ENCODE measurements around the gene ZNF784. TPM values are rescaled to one million over a fixed set of nuclear protein-coding genes. Genes with fewer than 3 reads are reported as not detected.

The ZNF784 gene
- total RNA-seq, 3 donors from 2014 or later = 2.6 to 6.7 (median 4.9) TPM

- Histone ChIP-seq H3K27me3 (no peaks in the 10 kb centered on the region), H3K4me3 (peak overlapping the region; percentile 88 to 98 (median 96)), H3K36me3 (no peaks in the 10 kb centered on the region), H3K27ac (peak overlapping the region; percentile 86 to 92), H3K9me3 (no peaks in the 10 kb centered on the region), H3K4me1 (peaks cover 9 to 11% of the 10 kb centered on the region in 2 donors)
- no peak for DNase-seq (ENCODE audit: low spot score in 2 of 2)
- no peak for TF ChIP-seq POLR2A (IDR thresholded peaks at IDR 0.05)
- no peak for TF ChIP-seq CTCF (IDR thresholded peaks at IDR 0.05)
- TF ChIP-seq POLR2AphosphoS5 (IDR thresholded peaks at IDR 0.05) = no peak
- intact Hi-C loops (cut with DNase I; ENCODE audit: low total_unique reads) = no loop called here
Measured at GRCh38 chr19:55646889-55647731, 22.7 kb upstream of the ZNF784 start.

GRCh38 chr19:55645512-55645881, 21.1 kb upstream of the ZNF784 start:
- H3K4me1 ChIP-seq = peaks cover 11 to 13% of the 10 kb centered on the region in 2 donors
- no peak for DNase-seq (ENCODE audit: low spot score in 2 of 2)
- H3K4me3 ChIP-seq = no peak overlapping the region
- no peaks in the 10 kb centered on the region for H3K27me3 ChIP-seq
- intact Hi-C loops (cut with DNase I; ENCODE audit: low total_unique reads) = no loop called here
- no peak overlapping the region for H3K27ac ChIP-seq
- H3K9me3 ChIP-seq = no peaks in the 10 kb centered on the region
- TF ChIP-seq POLR2A (IDR thresholded peaks at IDR 0.05) (no peak), POLR2AphosphoS5 (IDR thresholded peaks at IDR 0.05) (no peak), CTCF (IDR thresholded peaks at IDR 0.05) (no peak)
- no peaks in the 10 kb centered on the region for H3K36me3 ChIP-seq

- intact Hi-C loops (cut with DNase I; ENCODE audit: low total_unique reads) = no loop called here
- H3K9me3 ChIP-seq = no peaks in the 10 kb centered on the region
- peaks cover 13 to 15% of the 10 kb centered on the region in 2 donors for H3K4me1 ChIP-seq
- H3K27ac ChIP-seq = no peak overlapping the region
- TF ChIP-seq POLR2AphosphoS5 (IDR thresholded peaks at IDR 0.05) (no peak), CTCF (IDR thresholded peaks at IDR 0.05) (no peak), POLR2A (IDR thresholded peaks at IDR 0.05) (no peak)
- no peaks in the 10 kb centered on the region for H3K27me3 ChIP-seq
- H3K4me3 ChIP-seq = peak overlapping the region in 1 of 3 donors; percentile 99
- no peak for DNase-seq (ENCODE audit: low spot score in 2 of 2)
- H3K36me3 ChIP-seq = no peaks in the 10 kb centered on the region
Measured at GRCh38 chr19:55644842-55645511, 20.6 kb upstream of the ZNF784 start.

- no peak for DNase-seq (ENCODE audit: low spot score in 2 of 2)
- H3K4me3 ChIP-seq = peak overlapping the region; percentile 90 to 99 (median 93)
- peak overlapping the region; percentile 94 to 98 for H3K27ac ChIP-seq
- H3K27me3 ChIP-seq = no peaks in the 10 kb centered on the region
- intact Hi-C loops (cut with DNase I; ENCODE audit: low total_unique reads) = no loop called here
- no peak for TF ChIP-seq CTCF (IDR thresholded peaks at IDR 0.05)
- H3K9me3 ChIP-seq = no peaks in the 10 kb centered on the region
- H3K36me3 ChIP-seq = no peaks in the 10 kb centered on the region
- H3K4me1 ChIP-seq = peaks cover 13 to 14% of the 10 kb centered on the region in 2 donors
Measured at GRCh38 chr19:55644191-55644833, 19.9 kb upstream of the ZNF784 start.

GRCh38 chr19:55643887-55644176, 19.5 kb upstream of the ZNF784 start:
- peak overlapping the region; percentile 94 to 98 for H3K27ac ChIP-seq
- H3K9me3 ChIP-seq = no peaks in the 10 kb centered on the region
- no peaks in the 10 kb centered on the region for H3K27me3 ChIP-seq
- intact Hi-C loops (cut with DNase I; ENCODE audit: low total_unique reads) = no loop called here
- DNase-seq (ENCODE audit: low spot score in 2 of 2) = no peak
- peak overlapping the region; percentile 90 to 99 (median 93) for H3K4me3 ChIP-seq
- peaks cover 11 to 13% of the 10 kb centered on the region in 2 donors for H3K4me1 ChIP-seq
- H3K36me3 ChIP-seq = no peaks in the 10 kb centered on the region
- TF ChIP-seq POLR2A (IDR thresholded peaks at IDR 0.05) = no peak
- TF ChIP-seq POLR2AphosphoS5 (IDR thresholded peaks at IDR 0.05) = no peak
- TF ChIP-seq CTCF (IDR thresholded peaks at IDR 0.05) = no peak

All from breast epithelium (tissue), 4 donors.